ENCODE results near the gene CELF4. TPM values are rescaled to one million over a fixed set of nuclear protein-coding genes. Genes with fewer than 3 reads are reported as not detected.

Gene CELF4
- total and polyA plus RNA-seq, 2 experiments from 2014 or later: 1.6 to 2.1 TPM

- no peaks in the 10 kb centered on the region for H3K36me3 ChIP-seq
- H3K27ac ChIP-seq: no peak overlapping the region
- H3K4me1 ChIP-seq (ENCODE audit: low read depth): peaks cover 10% of the 10 kb centered on the region
- H3K9me3 ChIP-seq (ENCODE audit: low read depth): no peaks in the 10 kb centered on the region
- no peak for TF ChIP-seq CTCF (IDR thresholded peaks at IDR 0.05; ENCODE audit: low read depth, low read length)
- H3K4me3 ChIP-seq: no peak overlapping the region
- H3K27me3 ChIP-seq: no peaks in the 10 kb centered on the region
- peak in 1 of 2 donors; percentile 85 for DNase-seq (ENCODE audit: low read depth in 1 of 2, low spot score in 1 of 2)
These were observed 112.8 kb downstream of the CELF4 start for GRCh38 chr18:37452682-37453385.

- Histone ChIP-seq H3K4me1 (ENCODE audit: low read depth) (peaks cover 10% of the 10 kb centered on the region), H3K27ac (no peak overlapping the region)
- no peak for DNase-seq (ENCODE audit: low read depth in 1 of 2, low spot score in 1 of 2)
These were observed 113.6 kb downstream of the CELF4 start for GRCh38 chr18:37452015-37452414.

GRCh38 chr18:37451239-37451825 lies 114.3 kb downstream of the CELF4 start:
- no peak overlapping the region for H3K4me3 ChIP-seq
- no peaks in the 10 kb centered on the region for H3K9me3 ChIP-seq (ENCODE audit: low read depth)
- peaks cover 10% of the 10 kb centered on the region for H3K4me1 ChIP-seq (ENCODE audit: low read depth)
- DNase-seq (ENCODE audit: low read depth in 1 of 2, low spot score in 1 of 2): no peak
- no peaks in the 10 kb centered on the region for H3K27me3 ChIP-seq
- TF ChIP-seq CTCF (IDR thresholded peaks at IDR 0.05; ENCODE audit: low read depth, low read length): no peak
- no peaks in the 10 kb centered on the region for H3K36me3 ChIP-seq
- H3K27ac ChIP-seq: no peak overlapping the region

More at GRCh38 chr18:37452015-37452414, 113.6 kb downstream of the CELF4 start:
- no peak overlapping the region for H3K4me3 ChIP-seq
- no peaks in the 10 kb centered on the region for H3K9me3 ChIP-seq (ENCODE audit: low read depth)
- no peaks in the 10 kb centered on the region for H3K27me3 ChIP-seq
- H3K36me3 ChIP-seq: no peaks in the 10 kb centered on the region
- no peak for TF ChIP-seq CTCF (IDR thresholded peaks at IDR 0.05; ENCODE audit: low read depth, low read length)

GRCh38 chr18:37450434-37451132 lies 115.0 kb downstream of the CELF4 start:
- peak overlapping the region; percentile 34 for H3K27ac ChIP-seq
- peak; percentile 56 to 60 for DNase-seq (ENCODE audit: low read depth in 1 of 2, low spot score in 1 of 2)
- H3K36me3 ChIP-seq: no peaks in the 10 kb centered on the region
- peaks cover 10% of the 10 kb centered on the region for H3K4me1 ChIP-seq (ENCODE audit: low read depth)
- H3K9me3 ChIP-seq (ENCODE audit: low read depth): no peaks in the 10 kb centered on the region
- TF ChIP-seq CTCF (IDR thresholded peaks at IDR 0.05; ENCODE audit: low read depth, low read length): no peak
- no peaks in the 10 kb centered on the region for H3K27me3 ChIP-seq
- no peak overlapping the region for H3K4me3 ChIP-seq

- Histone ChIP-seq H3K27me3 (no peaks in the 10 kb centered on the region), H3K9me3 (ENCODE audit: low read depth) (no peaks in the 10 kb centered on the region), H3K4me3 (no peak overlapping the region), H3K27ac (no peak overlapping the region), H3K4me1 (ENCODE audit: low read depth) (peaks cover 10% of the 10 kb centered on the region), H3K36me3 (no peaks in the 10 kb centered on the region)
- no peak for DNase-seq (ENCODE audit: low read depth in 1 of 2, low spot score in 1 of 2)
- no peak for TF ChIP-seq CTCF (IDR thresholded peaks at IDR 0.05; ENCODE audit: low read depth, low read length)
These were observed 116.0 kb downstream of the CELF4 start for GRCh38 chr18:37449618-37450017.
